Measurements from ENCODE around the gene AFDN. TPM values are rescaled to one million over a fixed set of nuclear protein-coding genes. Genes with fewer than 3 reads are reported as not detected.

The AFDN gene
- total RNA-seq, 6 donors from 2014 or later, result 149 to 517 (median 265) TPM

GRCh38 chr6:167796192-167796981, 30.3 kb upstream of the AFDN start:
- peak; percentile 38 to 48 for ATAC-seq (ENCODE audit: low FRiP score in 2 of 2)
- WGBS, 2 donors, result 13 to 20% methylated on average over 38 to 41 of the region's 43 CpGs
- Histone ChIP-seq H3K4me3 (peak overlapping the region in 3 of 4 donors; percentile 38 to 52 (median 45)), H3K27ac (no peak overlapping the region), H3K36me3 (no peaks in the 10 kb centered on the region), H3K9me3 (no peaks in the 10 kb centered on the region), H3K27me3 (peaks cover 0 to 6% (median 0%) of the 10 kb centered on the region in 4 donors), H3K4me1 (peaks cover 0 to 20% (median 15%) of the 10 kb centered on the region in 4 donors)
- no peak for TF ChIP-seq POLR2A (IDR thresholded peaks at IDR 0.05)
- TF ChIP-seq, protein P1, sequence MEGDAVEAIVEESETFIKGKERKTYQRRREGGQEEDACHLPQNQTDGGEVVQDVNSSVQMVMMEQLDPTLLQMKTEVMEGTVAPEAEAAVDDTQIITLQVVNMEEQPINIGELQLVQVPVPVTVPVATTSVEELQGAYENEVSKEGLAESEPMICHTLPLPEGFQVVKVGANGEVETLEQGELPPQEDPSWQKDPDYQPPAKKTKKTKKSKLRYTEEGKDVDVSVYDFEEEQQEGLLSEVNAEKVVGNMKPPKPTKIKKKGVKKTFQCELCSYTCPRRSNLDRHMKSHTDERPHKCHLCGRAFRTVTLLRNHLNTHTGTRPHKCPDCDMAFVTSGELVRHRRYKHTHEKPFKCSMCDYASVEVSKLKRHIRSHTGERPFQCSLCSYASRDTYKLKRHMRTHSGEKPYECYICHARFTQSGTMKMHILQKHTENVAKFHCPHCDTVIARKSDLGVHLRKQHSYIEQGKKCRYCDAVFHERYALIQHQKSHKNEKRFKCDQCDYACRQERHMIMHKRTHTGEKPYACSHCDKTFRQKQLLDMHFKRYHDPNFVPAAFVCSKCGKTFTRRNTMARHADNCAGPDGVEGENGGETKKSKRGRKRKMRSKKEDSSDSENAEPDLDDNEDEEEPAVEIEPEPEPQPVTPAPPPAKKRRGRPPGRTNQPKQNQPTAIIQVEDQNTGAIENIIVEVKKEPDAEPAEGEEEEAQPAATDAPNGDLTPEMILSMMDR (IDR thresholded peaks at IDR 0.05), result peak in 3 of 6 experiments; percentile 8 to 43 (median 30)
- peak; percentile 51 to 82 for DNase-seq

DNA sequence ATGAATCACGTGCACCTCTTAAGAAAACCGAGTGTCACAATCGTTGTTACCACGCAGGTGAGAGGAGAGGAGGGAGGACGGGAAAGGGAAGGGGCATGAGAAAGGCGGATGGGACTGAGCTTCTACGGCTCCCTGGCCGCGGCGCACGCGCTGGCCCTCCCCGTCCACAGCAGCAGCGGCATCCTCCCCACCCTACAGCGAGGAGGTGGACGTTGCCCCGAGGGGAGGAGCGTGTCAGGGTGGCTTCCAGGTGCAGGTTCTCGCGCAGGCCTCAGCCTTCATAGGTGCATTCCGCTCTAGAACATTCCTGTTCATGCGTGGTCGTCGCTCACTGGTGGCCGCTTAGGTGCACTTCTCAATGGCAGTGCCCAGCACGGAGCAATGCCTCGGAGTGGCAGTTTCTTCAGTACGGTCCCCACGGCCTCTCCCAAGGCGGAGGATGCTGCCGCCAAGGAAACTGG, 29.7 kb upstream of the AFDN start:
- H3K9me3 ChIP-seq, result no peaks in the 10 kb centered on the region
- H3K4me3 ChIP-seq, result peak overlapping the region in 3 of 4 donors; percentile 38 to 52 (median 45)
- peak in 1 of 2 donors; percentile 10 for ATAC-seq (ENCODE audit: low FRiP score in 2 of 2)
- TF ChIP-seq POLR2A (IDR thresholded peaks at IDR 0.05) (no peak), EP300 (IDR thresholded peaks at IDR 0.05) (no peak), POLR2AphosphoS5 (IDR thresholded peaks at IDR 0.05) (no peak)
- TF ChIP-seq, protein P1 (IDR thresholded peaks at IDR 0.05), result no peak
- no peaks in the 10 kb centered on the region for H3K36me3 ChIP-seq
- WGBS, 2 donors, result 67% methylated on average over 23 to 31 of the region's 31 CpGs
- peaks cover 0 to 6% (median 0%) of the 10 kb centered on the region in 4 donors for H3K27me3 ChIP-seq
- DNase-seq, result peak in 1 of 2 donors; percentile 74
- peaks cover 0 to 20% (median 9%) of the 10 kb centered on the region in 4 donors for H3K4me1 ChIP-seq
- no peak overlapping the region for H3K27ac ChIP-seq

DNA sequence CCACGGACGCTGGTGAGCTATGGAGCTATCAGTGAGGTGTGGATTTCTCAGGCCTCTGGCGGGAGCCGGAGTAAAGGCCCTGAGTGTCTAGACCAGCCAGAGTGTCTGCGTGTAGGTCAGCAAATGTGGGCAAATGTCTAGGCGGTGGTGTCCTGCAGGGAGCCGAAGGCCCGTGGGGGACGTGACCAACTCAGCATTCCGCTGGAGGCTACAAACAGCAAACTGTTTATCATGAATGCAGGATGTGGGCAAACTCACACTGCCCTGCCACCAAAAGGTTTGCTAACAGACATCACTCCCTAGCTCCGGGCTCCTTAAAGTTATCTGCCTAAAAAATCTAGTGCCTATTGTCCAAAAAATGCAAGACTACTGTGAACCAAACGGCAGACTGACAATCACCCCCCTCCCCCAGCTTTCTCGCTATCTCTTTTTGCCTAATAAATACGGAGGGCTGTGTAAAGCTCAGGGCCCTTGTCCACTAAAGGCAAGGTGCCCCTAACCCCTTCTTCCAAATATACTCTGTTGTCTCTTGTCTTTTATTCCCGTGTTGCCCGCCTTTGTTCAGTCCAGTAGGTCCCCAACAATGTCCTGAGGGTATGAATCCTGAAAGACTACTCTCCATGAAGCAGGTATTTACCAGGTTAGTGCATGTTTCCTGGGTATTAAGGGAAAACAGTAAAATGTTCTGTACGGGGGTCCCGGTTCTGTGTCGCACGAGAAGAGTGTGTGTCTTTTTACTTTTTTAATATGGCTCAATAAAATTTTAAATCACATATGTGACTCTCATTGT, 29.0 kb upstream of the AFDN start:
- Histone ChIP-seq H3K27me3 (peaks cover 0 to 6% (median 0%) of the 10 kb centered on the region in 4 donors), H3K36me3 (no peaks in the 10 kb centered on the region), H3K27ac (no peak overlapping the region), H3K9me3 (no peaks in the 10 kb centered on the region), H3K4me1 (peaks cover 0 to 20% (median 9%) of the 10 kb centered on the region in 4 donors), H3K4me3 (no peak overlapping the region)
- DNase-seq, result no peak
- no peak for ATAC-seq (ENCODE audit: low FRiP score in 2 of 2)
- 76 to 94% methylated on average over 16 to 20 of the region's 20 CpGs for WGBS, 2 donors
- no peak for TF ChIP-seq EP300 (IDR thresholded peaks at IDR 0.05)
- no peak for TF ChIP-seq POLR2AphosphoS5 (IDR thresholded peaks at IDR 0.05)
- TF ChIP-seq POLR2A (IDR thresholded peaks at IDR 0.05), result no peak
- TF ChIP-seq, protein P1 (IDR thresholded peaks at IDR 0.05), result no peak

- peaks cover 0 to 20% (median 9%) of the 10 kb centered on the region in 4 donors for H3K4me1 ChIP-seq
- ATAC-seq (ENCODE audit: low FRiP score in 2 of 2), result no peak
- no peak overlapping the region for H3K27ac ChIP-seq
- no peaks in the 10 kb centered on the region for H3K36me3 ChIP-seq
- no peak for DNase-seq
- 74 to 79% methylated on average over 12 of the region's 12 CpGs for WGBS, 2 donors
- no peak overlapping the region for H3K4me3 ChIP-seq
- TF ChIP-seq POLR2A (IDR thresholded peaks at IDR 0.05) (no peak), EP300 (IDR thresholded peaks at IDR 0.05) (no peak)
- TF ChIP-seq, protein P1 (IDR thresholded peaks at IDR 0.05), result no peak
- H3K9me3 ChIP-seq, result no peaks in the 10 kb centered on the region
- H3K27me3 ChIP-seq, result peaks cover 0 to 6% (median 0%) of the 10 kb centered on the region in 4 donors
Measured at GRCh38 chr6:167798453-167798852, 28.3 kb upstream of the AFDN start.

Data from upper lobe of left lung (tissue), 6 donors.